SJSA1 (cell line): ENCODE results near the gene LRRC4C. TPM values are rescaled to one million over a fixed set of nuclear protein-coding genes. Genes with fewer than 3 reads are reported as not detected.
A peak's percentile ranks its signal among the peaks of the same experiment; 100 is the strongest.

ENCODE experiments used
- DNase-seq, 2 experiments: peaks; one replicate each; pipeline ENCODE4 v3.0.0-alpha.2; 2015 to 2020; ENCODE audit warnings: low spot score in 2 of 2, low read depth in 1 of 2
- H3K27ac ChIP-seq: fragments of 250-450 bp; sonication (Bioruptor Pico); 2 replicates; pipeline ENCODE4 v1.5.1; 2020; ENCODE audit warnings: mild to moderate bottlenecking, moderate library complexity
- H3K27me3 ChIP-seq: fragments of 250-450 bp; sonication (Bioruptor Pico); replicated peaks from 2 replicates; pipeline ENCODE4 v1.5.1; 2020; ENCODE audit warnings: mild to moderate bottlenecking, moderate library complexity
- H3K36me3 ChIP-seq: fragments of 250-450 bp; sonication (Bioruptor Pico); 2 replicates; pipeline ENCODE4 v1.5.1; 2020; ENCODE audit warnings: mild to moderate bottlenecking
- H3K4me1 ChIP-seq: fragments of 250-450 bp; sonication (Bioruptor Pico); replicated peaks from 2 replicates; pipeline ENCODE4 v1.6.1; 2021; ENCODE audit warnings: mild to moderate bottlenecking
- H3K4me3 ChIP-seq: fragments of 250-450 bp; sonication (Bioruptor Pico); 2 replicates; pipeline ENCODE4 v1.5.1; 2020; ENCODE audit warnings: mild to moderate bottlenecking
- H3K9me3 ChIP-seq: fragments of 250-450 bp; sonication (Bioruptor Pico); replicated peaks from 2 replicates; pipeline ENCODE4 v1.5.1; 2020; ENCODE audit warnings: mild to moderate bottlenecking
- total RNA-seq: library from RNA; depleted of rRNA; stranded (reverse); fragments of >200 nt; shearing (Covaris generic); gene quantifications from 2 replicates; pipeline ENCODE4 v1.2.3, GENCODE V29; 2014

Gene LRRC4C
- total RNA-seq, 1 experiment from 2014 or later, result not detected

GRCh38 chr11:41246399-41246745 is 213.1 kb downstream of the LRRC4C start:
- Histone ChIP-seq H3K27me3 (no peaks in the 10 kb centered on the region), H3K36me3 (no peaks in the 10 kb centered on the region), H3K9me3 (no peaks in the 10 kb centered on the region), H3K4me3 (no peak overlapping the region), H3K4me1 (no peaks in the 10 kb centered on the region), H3K27ac (no peak overlapping the region)
- peak in 1 of 2 experiments; percentile 44 for DNase-seq

- no peaks in the 10 kb centered on the region for H3K36me3 ChIP-seq
- DNase-seq, result no peak
- H3K27me3 ChIP-seq, result no peaks in the 10 kb centered on the region
- no peak overlapping the region for H3K4me3 ChIP-seq
- H3K9me3 ChIP-seq, result no peaks in the 10 kb centered on the region
- no peak overlapping the region for H3K27ac ChIP-seq
- H3K4me1 ChIP-seq, result no peaks in the 10 kb centered on the region
Measured at GRCh38 chr11:41245704-41246398, 213.6 kb downstream of the LRRC4C start.

GRCh38 chr11:41245184-41245583 is 214.3 kb downstream of the LRRC4C start:
- Histone ChIP-seq H3K4me1 (no peaks in the 10 kb centered on the region), H3K36me3 (no peaks in the 10 kb centered on the region), H3K27me3 (no peaks in the 10 kb centered on the region), H3K4me3 (no peak overlapping the region), H3K9me3 (no peaks in the 10 kb centered on the region), H3K27ac (no peak overlapping the region)
- DNase-seq, result no peak

GRCh38 chr11:41237382-41237781 is 222.1 kb downstream of the LRRC4C start:
- Histone ChIP-seq H3K9me3 (no peaks in the 10 kb centered on the region), H3K36me3 (no peaks in the 10 kb centered on the region), H3K4me1 (no peaks in the 10 kb centered on the region), H3K27me3 (peaks cover 21% of the 10 kb centered on the region), H3K27ac (no peak overlapping the region), H3K4me3 (no peak overlapping the region)
- DNase-seq, result no peak

- Histone ChIP-seq H3K27ac (no peak overlapping the region), H3K4me1 (no peaks in the 10 kb centered on the region), H3K9me3 (no peaks in the 10 kb centered on the region), H3K36me3 (no peaks in the 10 kb centered on the region), H3K4me3 (no peak overlapping the region), H3K27me3 (peaks cover 21% of the 10 kb centered on the region)
- no peak for DNase-seq
Measured at GRCh38 chr11:41235668-41236067, 223.8 kb downstream of the LRRC4C start.

- DNase-seq, result no peak
- H3K27me3 ChIP-seq, result 0 out of 2 replicates have a peak, but pooled peaks cover 3% of the 10 kb centered on the region
- no peaks in the 10 kb centered on the region for H3K36me3 ChIP-seq
- H3K4me3 ChIP-seq, result no peak overlapping the region
- H3K4me1 ChIP-seq, result no peaks in the 10 kb centered on the region
- no peak overlapping the region for H3K27ac ChIP-seq
- no peaks in the 10 kb centered on the region for H3K9me3 ChIP-seq
Measured at GRCh38 chr11:41225856-41226633, 233.4 kb downstream of the LRRC4C start.

GRCh38 chr11:41222236-41222635 is 237.2 kb downstream of the LRRC4C start:
- Histone ChIP-seq H3K36me3 (no peaks in the 10 kb centered on the region), H3K4me1 (no peaks in the 10 kb centered on the region), H3K27ac (no peak overlapping the region), H3K9me3 (no peaks in the 10 kb centered on the region), H3K4me3 (no peak overlapping the region), H3K27me3 (0 out of 2 replicates have a peak, but pooled peaks cover 3% of the 10 kb centered on the region)
- DNase-seq, result no peak

- Histone ChIP-seq H3K36me3 (no peaks in the 10 kb centered on the region), H3K9me3 (no peaks in the 10 kb centered on the region), H3K4me3 (no peak overlapping the region), H3K27ac (no peak overlapping the region), H3K27me3 (peaks cover 36% of the 10 kb centered on the region), H3K4me1 (no peaks in the 10 kb centered on the region)
- no peak for DNase-seq
Measured at GRCh38 chr11:41206388-41206787, 253.1 kb downstream of the LRRC4C start.

- Histone ChIP-seq H3K36me3 (no peaks in the 10 kb centered on the region), H3K4me3 (no peak overlapping the region), H3K27me3 (peaks cover 45% of the 10 kb centered on the region), H3K27ac (no peak overlapping the region), H3K4me1 (no peaks in the 10 kb centered on the region), H3K9me3 (no peaks in the 10 kb centered on the region)
- DNase-seq, result peak; percentile 37 to 72
Measured at GRCh38 chr11:41201156-41201555, 258.3 kb downstream of the LRRC4C start.

- Histone ChIP-seq H3K27me3 (peaks cover 5% of the 10 kb centered on the region), H3K4me3 (no peak overlapping the region), H3K27ac (no peak overlapping the region), H3K36me3 (no peaks in the 10 kb centered on the region), H3K9me3 (no peaks in the 10 kb centered on the region), H3K4me1 (no peaks in the 10 kb centered on the region)
- DNase-seq, result no peak
Measured at GRCh38 chr11:41190437-41191082, 268.9 kb downstream of the LRRC4C start.

GRCh38 chr11:41189701-41190436 is 269.6 kb downstream of the LRRC4C start:
- Histone ChIP-seq H3K4me1 (no peaks in the 10 kb centered on the region), H3K27me3 (peaks cover 5% of the 10 kb centered on the region), H3K4me3 (no peak overlapping the region), H3K27ac (no peak overlapping the region), H3K9me3 (no peaks in the 10 kb centered on the region), H3K36me3 (no peaks in the 10 kb centered on the region)
- no peak for DNase-seq

- no peak for DNase-seq
- no peaks in the 10 kb centered on the region for H3K9me3 ChIP-seq
- H3K36me3 ChIP-seq, result no peaks in the 10 kb centered on the region
- no peak overlapping the region for H3K4me3 ChIP-seq
- H3K4me1 ChIP-seq, result no peaks in the 10 kb centered on the region
- H3K27ac ChIP-seq, result no peak overlapping the region
- H3K27me3 ChIP-seq, result no peaks in the 10 kb centered on the region; the same call in none of the 2 replicates
Measured at GRCh38 chr11:41177791-41178190, 281.7 kb downstream of the LRRC4C start.

- Histone ChIP-seq H3K4me3 (no peak overlapping the region), H3K36me3 (no peaks in the 10 kb centered on the region), H3K27ac (no peak overlapping the region), H3K4me1 (no peaks in the 10 kb centered on the region), H3K9me3 (no peaks in the 10 kb centered on the region), H3K27me3 (no peaks in the 10 kb centered on the region; the same call in 1 of the 2 replicates)
- DNase-seq, result no peak
Measured at GRCh38 chr11:41175304-41175972, 284.0 kb downstream of the LRRC4C start.
